Right cardiac atrium (tissue), 5 donors: Measurements from ENCODE around the gene DHRSX. TPM values are rescaled to one million over a fixed set of nuclear protein-coding genes. Genes with fewer than 3 reads are reported as not detected.
"Not testable (repeated sequence)": the region's sequence is repeated elsewhere in the genome, so short reads cannot be mapped to it uniquely, and the experiment has no call there.

Source experiments
- ATAC-seq, 2 donors: fragments of 200-7000 bp; cut with Tn5 transposase; one replicate each; pipeline versions ENCODE4 v1.8.0 to v1.9.1; 2020; ENCODE audit warnings: moderate library complexity in 2 of 2, mild to moderate bottlenecking in 1 of 2
- DNase-seq, 3 donors: peaks; one replicate each; pipeline ENCODE4 v3.0.0-alpha.2; 2020
- H3K27ac ChIP-seq: one replicate; pipeline ENCODE4 v1.5.1; 2013; ENCODE audit warnings: mild to moderate bottlenecking, low read length, control low read depth, moderate library complexity
- H3K27me3 ChIP-seq: one replicate; pipeline ENCODE4 v1.6.1; 2013; ENCODE audit not compliant: control insufficient read depth, insufficient read depth
- H3K4me1 ChIP-seq: one replicate; pipeline ENCODE4 v1.6.1; 2013; ENCODE audit warnings: low read length; ENCODE audit not compliant: control insufficient read depth, insufficient read depth
- H3K4me3 ChIP-seq: one replicate; pipeline ENCODE4 v1.5.1; 2013; ENCODE audit warnings: low read length, control low read depth
- H3K9me3 ChIP-seq: one replicate; pipeline ENCODE4 v1.6.1; 2013; ENCODE audit warnings: low read length; ENCODE audit not compliant: control insufficient read depth
- WGBS: extraction: QIAGEN DNeasy Blood & Tissue Kit; methylation state at CpG from one replicate; pipeline ENCODE4 v1.1.7; 2013; 5-methylcytosine and 5-hydroxymethylcytosine counted together
- intact Hi-C, 4 donors: fragments of 100-400 bp; cut with DNase I; formaldehyde crosslinking; loops; one replicate each; pipeline versions ENCODE4 v1.11.0 to v1.14.0; 2022 to 2023
- polyA plus RNA-seq: library from polyadenylated mRNA; stranded (reverse); fragments of 200-250 nt; gene quantifications from one replicate; pipeline ENCODE4 v1.2.3, GENCODE V29; 2013
- total RNA-seq, 4 donors: library from RNA; stranded (reverse); fragmentation: NEBNext Ultra II Directional; extraction: Animal tissue kit (Norgen Biotek cat#: 25700); gene quantifications; one replicate each; pipeline ENCODE4 v1.2.1, GENCODE V29; 2021
- donor health status: healthy with polysubstance abuse.
- donor health status: DM: no; HTN: yes; CAD: no.
- donor health status: DM: no; HTN: no; CAD: no.
- donor health status: DM: no; HTN: yes; CAD: no; lungs with severe emphysema.
- donor health status: DM: yes; HTN: yes; CAD: no.

DHRSX gene
- total and polyA plus RNA-seq, 5 donors = 22.2 to 43.7 (median 30.1) TPM

DNA sequence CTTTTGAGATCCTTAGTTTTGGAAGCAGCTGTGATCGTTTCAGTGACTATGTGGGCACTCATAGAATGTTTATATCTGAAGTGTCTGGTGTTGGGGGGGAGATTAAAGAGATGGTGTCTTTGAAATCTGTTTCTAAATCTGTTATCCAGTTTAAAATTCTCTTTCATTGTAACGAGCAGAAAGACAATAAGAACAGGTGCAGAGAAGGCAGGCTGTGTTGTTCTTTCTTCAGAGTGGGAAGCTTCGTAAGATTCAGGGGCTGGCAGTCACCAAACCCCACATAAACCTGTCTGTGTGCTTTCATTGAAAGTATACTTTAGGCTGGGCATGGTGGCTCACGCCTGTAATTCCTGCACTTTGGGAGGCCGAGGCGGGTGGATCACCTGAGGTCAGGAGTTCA lies 16.3 kb upstream of the DHRSX start:
- Histone ChIP-seq H3K4me1 (no peaks in the 10 kb centered on the region), H3K9me3 (no peaks in the 10 kb centered on the region), H3K27ac (no peak overlapping the region), H3K27me3 (no peaks in the 10 kb centered on the region), H3K4me3 (no peak overlapping the region)
- no peak for DNase-seq
- 76% methylated on average over 6 of the region's 6 CpGs for WGBS
- intact Hi-C loops = no loop called here
- no peak for ATAC-seq

DNA sequence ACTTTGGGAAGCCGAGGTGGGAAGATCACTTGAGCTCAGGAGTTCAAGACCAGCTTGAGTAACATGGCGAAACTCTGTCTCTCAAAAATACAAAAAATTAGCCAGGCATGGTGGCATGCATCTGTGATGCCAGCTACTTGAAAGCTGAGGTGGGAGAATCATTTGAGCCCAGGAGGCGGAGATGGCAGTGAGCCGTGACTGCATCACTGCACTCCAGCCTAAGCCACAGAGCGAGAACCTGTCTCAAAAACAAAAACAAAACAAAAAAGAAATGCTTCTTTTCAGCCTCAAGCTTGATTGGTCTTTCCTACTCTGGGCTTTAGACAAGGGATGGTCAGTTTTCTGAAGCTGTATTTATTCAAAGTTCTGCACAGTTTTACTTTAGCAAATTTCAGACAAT lies 15.8 kb upstream of the DHRSX start:
- Histone ChIP-seq H3K4me3 (no peak overlapping the region), H3K27ac (no peak overlapping the region), H3K4me1 (no peaks in the 10 kb centered on the region), H3K9me3 (no peaks in the 10 kb centered on the region), H3K27me3 (no peaks in the 10 kb centered on the region)
- 86% methylated on average over 5 of the region's 5 CpGs for WGBS
- ATAC-seq (no peak), DNase-seq (no peak)
- intact Hi-C loops = no loop called here

DNA sequence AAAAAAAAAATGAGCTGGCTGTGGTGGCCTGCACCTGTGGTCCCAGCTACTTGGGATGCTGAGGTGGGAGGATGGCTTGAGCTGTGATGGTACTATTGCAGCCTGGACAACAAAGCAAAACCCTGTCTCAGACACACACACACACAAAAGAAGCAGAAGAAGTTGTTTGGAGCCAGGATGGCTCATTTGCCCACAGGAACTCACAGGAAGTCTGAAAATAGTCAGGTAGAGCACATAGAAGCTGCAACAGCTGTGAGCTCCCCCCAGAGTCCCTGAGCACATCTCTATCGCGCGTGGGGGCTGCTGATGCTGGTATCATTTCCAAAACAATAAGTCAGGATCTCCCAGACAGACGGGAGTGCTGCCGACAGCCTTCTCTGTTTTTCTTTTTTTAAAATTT lies 13.4 kb upstream of the DHRSX start:
- H3K27me3 ChIP-seq = no peaks in the 10 kb centered on the region
- intact Hi-C loops = no loop called here
- DNase-seq = no peak
- H3K27ac ChIP-seq = no peak overlapping the region
- no peak overlapping the region for H3K4me3 ChIP-seq
- ATAC-seq = no peak
- no peaks in the 10 kb centered on the region for H3K9me3 ChIP-seq
- no peaks in the 10 kb centered on the region for H3K4me1 ChIP-seq
- 37% methylated on average over 5 of the region's 5 CpGs for WGBS

DNA sequence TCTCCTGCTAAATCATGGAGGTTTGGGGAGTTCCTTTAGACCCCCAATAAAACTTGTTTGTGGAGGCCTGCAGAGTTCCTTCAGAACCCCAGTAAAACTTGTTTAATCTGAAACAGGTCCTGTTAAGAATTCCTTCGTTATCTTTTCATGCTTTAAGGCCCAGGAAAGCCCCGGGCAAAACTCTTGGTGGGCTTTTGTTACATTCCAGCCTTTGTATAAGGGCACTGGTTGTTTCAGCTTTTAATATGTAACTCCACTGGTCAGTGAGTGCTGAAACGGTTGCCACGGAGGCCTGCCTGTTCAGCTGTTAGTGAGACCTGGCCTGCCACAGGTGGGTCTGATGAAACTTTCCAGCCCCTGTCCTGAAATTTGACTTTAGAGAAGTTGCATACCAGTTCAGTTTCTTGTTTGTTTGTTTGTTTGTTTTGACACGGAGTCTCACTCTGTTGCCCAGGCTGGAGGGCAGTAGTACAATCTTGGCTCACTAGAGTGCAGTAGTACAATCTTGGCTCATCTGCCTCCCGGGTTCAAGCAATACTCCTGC lies 12.4 kb upstream of the DHRSX start:
- H3K4me3 ChIP-seq = no peak overlapping the region
- no peak for DNase-seq

DNA sequence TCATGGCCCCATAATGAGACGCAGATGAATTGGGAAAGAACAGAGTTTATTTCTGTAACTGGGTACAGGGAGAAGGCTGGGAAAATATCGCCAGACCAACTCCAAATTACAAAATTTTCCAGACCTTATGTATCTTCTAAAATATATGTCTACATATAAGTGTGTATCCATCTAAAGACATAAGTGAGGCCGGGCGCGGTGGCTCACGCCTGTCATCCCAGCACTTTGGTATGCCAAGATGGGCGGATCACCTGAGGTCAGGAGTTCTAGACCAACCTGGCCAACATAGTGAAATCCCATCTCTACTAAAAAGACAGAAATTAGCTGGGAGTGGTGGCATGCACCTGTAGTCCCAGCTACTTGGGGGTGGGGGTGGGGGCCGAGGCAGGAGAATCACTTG lies 11.7 kb upstream of the DHRSX start:
- no peaks in the 10 kb centered on the region for H3K4me1 ChIP-seq
- H3K27me3 ChIP-seq = no peaks in the 10 kb centered on the region
- no peak overlapping the region for H3K4me3 ChIP-seq
- WGBS = 92% methylated on average over 8 of the region's 8 CpGs
- intact Hi-C loops = no loop called here
- H3K27ac ChIP-seq = no peak overlapping the region
- no peaks in the 10 kb centered on the region for H3K9me3 ChIP-seq
- DNase-seq (no peak), ATAC-seq (no peak)

More for the DNA sequence above, 12.4 kb upstream of the DHRSX start:
- 63% methylated on average over 6 of the region's 6 CpGs for WGBS
- intact Hi-C loops = no loop called here
- Histone ChIP-seq H3K27me3 (no peaks in the 10 kb centered on the region), H3K9me3 (no peaks in the 10 kb centered on the region), H3K27ac (no peak overlapping the region), H3K4me1 (no peaks in the 10 kb centered on the region)
- ATAC-seq = no peak

DNA sequence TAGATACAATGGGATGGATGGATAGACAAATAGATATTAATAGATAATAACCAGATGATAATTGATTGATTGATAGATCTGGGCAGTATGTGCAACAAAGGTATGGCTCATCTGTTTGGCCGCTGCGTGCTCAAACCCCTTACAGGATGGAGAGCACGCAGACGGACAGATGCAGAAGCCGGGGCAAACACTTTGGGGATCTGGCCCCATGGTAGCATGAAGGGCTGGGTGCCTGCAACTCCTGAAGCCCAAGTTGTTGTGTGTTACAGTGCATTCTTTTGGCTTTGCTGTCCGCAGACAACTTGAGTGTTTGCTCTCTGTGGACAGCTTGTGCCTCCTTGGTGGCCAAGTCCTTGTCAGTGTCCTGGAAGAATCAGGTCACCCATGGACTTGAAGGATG lies 10.6 kb upstream of the DHRSX start:
- Histone ChIP-seq H3K9me3 (no peaks in the 10 kb centered on the region), H3K4me1 (no peaks in the 10 kb centered on the region), H3K27me3 (no peaks in the 10 kb centered on the region), H3K27ac (no peak overlapping the region), H3K4me3 (no peak overlapping the region)
- intact Hi-C loops = no loop called here
- WGBS = 96% methylated on average over 6 of the region's 6 CpGs
- ATAC-seq (no peak), DNase-seq (no peak)

DNA sequence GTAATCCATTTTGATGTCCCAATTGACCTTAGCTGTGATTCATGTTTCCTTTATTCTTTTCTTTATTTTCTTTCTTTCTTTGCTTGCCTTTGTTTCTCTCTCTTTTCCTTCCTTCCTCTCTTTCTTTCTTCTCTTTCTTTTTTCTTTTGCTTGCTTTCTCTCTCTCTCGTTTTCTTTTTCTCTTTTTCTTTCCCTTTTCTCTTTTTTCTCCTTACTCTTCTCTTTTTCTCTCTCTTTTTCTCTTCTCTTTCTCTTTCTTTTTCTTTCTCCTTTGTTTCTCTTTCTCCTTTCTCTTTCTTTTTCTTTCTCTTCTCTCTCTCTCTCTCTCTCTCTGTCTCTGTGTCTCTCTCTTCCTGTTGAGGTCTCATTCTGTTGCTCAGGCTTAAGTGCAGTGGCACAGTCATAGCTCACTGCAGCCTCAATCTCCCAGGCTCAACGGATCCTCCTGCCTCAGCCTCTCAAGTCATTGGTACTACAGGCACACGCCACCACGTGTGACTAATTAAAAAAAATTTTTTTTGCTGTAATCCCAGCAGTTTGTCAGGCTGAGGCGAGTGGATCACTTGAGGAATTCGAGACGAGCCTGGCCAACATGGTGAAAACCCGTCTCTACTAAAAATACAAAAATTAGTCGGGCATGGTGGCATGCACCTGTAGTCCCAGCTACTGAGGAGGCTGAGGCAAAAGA lies 8.0 kb upstream of the DHRSX start:
- ATAC-seq (no peak), DNase-seq (no peak)
- Histone ChIP-seq H3K4me1 (no peaks in the 10 kb centered on the region), H3K27ac (no peak overlapping the region), H3K9me3 (no peaks in the 10 kb centered on the region), H3K27me3 (no peaks in the 10 kb centered on the region), H3K4me3 (no peak overlapping the region)
- intact Hi-C loops = no loop called here
- WGBS = 88% methylated on average over 9 of the region's 9 CpGs

DNA sequence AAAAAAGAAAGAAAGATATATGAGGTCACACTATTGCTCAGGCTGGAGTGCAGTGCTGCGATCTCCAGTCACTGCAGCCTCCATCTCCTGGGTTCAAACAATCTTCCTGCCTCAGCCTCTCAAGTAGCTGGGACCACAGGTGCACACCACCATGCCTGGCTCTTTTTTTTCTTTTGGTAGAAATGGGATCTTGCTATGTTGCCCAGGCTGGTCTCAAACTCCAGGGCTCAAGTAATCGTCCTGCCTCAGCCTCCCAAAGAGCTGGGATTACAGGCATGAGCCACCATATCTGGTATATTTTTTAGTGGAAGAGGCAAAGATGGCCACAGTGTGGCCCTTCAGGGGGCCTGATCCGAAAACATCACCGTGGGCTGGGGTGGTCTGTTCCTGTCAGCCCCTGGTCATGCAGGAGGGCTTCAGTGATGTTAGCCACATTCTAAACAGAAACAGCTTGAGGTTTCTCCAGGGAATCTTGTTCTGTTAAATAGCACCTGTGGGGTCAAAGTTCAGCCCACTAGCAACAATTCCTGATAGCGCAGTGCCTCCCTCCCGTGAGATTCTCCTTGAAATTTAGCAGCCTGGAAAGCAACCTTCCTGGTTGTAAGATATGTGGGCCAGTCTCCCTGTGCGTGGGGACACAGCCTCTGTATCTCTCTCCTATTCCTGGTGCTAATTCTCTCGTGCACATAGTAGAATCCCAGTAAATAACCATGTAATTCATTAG lies 7.3 kb upstream of the DHRSX start:
- no peak overlapping the region for H3K4me3 ChIP-seq
- 57% methylated on average over 8 of the region's 8 CpGs for WGBS
- H3K9me3 ChIP-seq = no peaks in the 10 kb centered on the region
- H3K4me1 ChIP-seq = no peaks in the 10 kb centered on the region
- ATAC-seq = no peak
- no peak for DNase-seq
- intact Hi-C loops = no loop called here
- H3K27me3 ChIP-seq = no peaks in the 10 kb centered on the region
- H3K27ac ChIP-seq = no peak overlapping the region

DNA sequence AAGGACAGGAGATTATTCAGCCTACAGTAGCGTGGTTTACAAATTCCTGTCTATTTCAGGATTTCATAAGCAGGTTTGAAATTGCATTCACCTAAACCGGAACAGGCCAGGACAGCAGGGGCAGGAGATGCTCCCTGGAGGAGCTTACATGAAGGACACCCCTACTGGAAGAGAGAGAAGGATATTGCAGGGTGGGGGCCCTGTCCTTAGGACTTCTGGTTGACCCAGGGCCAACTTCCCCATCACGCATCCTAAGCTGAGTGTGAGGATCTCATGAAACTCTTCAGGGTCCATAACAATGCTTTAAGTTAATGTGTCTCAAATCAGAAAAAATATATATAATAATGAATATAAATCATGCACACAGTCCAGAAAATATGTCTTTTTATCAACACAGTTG lies 6.4 kb upstream of the DHRSX start:
- 89% methylated on average over 3 of the region's 3 CpGs for WGBS
- intact Hi-C loops = no loop called here

DNA sequence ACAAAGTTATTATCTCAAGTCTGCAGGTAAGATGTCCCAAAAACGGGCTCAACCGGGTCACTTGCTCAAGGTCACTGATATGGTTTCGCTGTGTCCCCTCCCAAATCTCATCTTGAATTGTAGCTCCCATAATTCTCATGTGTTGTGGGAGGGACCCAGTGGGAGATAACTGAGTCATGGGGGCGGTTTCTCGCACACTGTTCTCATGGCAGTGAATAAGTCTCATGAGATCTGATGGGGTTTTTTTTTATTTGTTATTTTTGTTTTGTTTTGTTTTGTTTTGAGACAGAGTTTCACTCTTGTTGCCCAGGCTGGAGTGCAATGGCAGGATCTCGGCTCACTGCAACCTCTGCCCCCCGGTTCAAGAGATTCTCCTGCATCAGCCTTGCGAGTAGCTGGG lies 4.6 kb upstream of the DHRSX start:
- intact Hi-C loops = not testable (repeated sequence)

More for the DNA sequence above, 6.4 kb upstream of the DHRSX start:
- H3K4me1 ChIP-seq = no peaks in the 10 kb centered on the region
- ATAC-seq (no peak), DNase-seq (no peak)
- no peaks in the 10 kb centered on the region for H3K27me3 ChIP-seq
- H3K9me3 ChIP-seq = no peaks in the 10 kb centered on the region
- H3K27ac ChIP-seq = no peak overlapping the region
- H3K4me3 ChIP-seq = no peak overlapping the region

DNA sequence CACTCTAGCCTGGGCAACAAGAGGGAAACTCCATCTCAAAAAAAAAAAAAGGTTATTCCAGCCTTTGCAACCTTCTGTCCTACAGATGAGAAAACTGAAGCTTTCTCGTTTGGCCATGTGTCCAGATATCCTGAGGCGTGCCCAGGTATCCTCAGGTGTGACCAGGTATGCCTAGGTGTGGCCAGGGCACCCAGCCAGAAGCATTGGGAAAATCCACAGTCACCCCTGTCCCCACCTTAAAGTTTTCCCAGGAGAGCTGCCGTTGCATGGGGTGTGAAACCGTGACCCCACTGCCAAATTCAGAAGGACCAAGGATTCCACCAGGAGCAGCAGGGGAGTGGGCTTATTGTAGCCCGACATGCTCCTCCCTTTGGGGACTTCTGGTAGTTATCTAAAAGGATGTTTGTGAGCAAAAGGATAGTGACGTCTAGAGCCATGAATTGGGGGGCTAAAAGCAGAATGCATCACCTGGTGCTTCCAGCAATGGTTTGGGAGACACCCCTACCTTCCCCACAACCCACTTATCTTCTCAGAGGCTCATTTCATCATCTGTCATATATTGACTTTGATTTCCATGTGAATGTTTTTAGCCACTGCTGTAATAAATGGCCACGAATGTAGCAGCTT lies 4.0 kb upstream of the DHRSX start:
- Histone ChIP-seq H3K27me3 (no peaks in the 10 kb centered on the region), H3K27ac (no peak overlapping the region), H3K9me3 (no peaks in the 10 kb centered on the region), H3K4me1 (no peaks in the 10 kb centered on the region), H3K4me3 (no peak overlapping the region)
- intact Hi-C loops = no loop called here
- ATAC-seq (no peak), DNase-seq (no peak)
- WGBS = 56% methylated on average over 7 of the region's 7 CpGs

More for the DNA sequence above, 4.6 kb upstream of the DHRSX start:
- not testable (repeated sequence) for ATAC-seq, H3K27ac ChIP-seq, H3K4me1 ChIP-seq, H3K27me3 ChIP-seq, H3K4me3 ChIP-seq, DNase-seq, H3K9me3 ChIP-seq
- WGBS = 87% methylated on average over 8 of the region's 8 CpGs
